Measurements from ENCODE around the gene SIPA1L3.
"Not testable (repeated sequence)": the region's sequence is repeated elsewhere in the genome, so short reads cannot be mapped to it uniquely, and the experiment has no call there.

Gene SIPA1L3

DNA sequence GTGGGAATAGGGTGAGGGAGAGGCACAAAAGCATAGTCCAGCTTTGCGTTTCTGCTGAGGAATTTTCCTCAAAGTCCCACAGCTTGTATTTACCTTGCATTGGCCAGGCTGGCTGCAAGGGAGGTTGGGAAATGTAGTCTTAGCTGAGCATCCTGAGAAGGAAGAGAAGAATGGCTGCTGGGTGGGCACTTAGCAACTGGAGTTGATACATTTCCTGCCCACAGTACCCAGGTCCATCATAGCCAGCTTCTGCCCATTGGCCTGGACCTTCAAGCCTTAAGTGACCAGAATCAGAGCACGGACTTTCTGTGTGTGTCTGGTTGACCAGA lies 112.4 kb downstream of the SIPA1L3 start:
- DNase-seq (ENCODE audit: low read depth in 2 of 2), result no peak

DNA sequence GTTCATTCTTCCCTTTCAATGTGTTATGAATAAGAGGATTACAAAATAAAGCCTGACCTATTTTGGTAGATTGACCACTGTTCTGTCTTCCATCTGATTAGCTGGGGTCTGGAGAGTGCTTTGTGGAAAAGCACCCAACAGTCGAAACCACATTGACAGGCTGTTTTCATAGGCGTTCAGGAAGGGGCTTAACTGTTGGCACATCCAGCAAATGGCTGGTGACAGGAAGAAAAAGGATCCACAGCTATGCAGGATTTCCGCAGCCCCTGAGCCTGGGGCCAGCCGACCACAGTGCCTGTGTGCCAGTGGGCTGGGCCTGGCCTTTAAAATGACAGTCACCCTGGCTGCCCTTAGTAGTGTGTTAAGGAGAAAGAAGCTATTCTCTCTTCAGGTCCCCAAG lies 113.3 kb downstream of the SIPA1L3 start:
- DNase-seq (ENCODE audit: low read depth in 2 of 2), result no peak

DNA sequence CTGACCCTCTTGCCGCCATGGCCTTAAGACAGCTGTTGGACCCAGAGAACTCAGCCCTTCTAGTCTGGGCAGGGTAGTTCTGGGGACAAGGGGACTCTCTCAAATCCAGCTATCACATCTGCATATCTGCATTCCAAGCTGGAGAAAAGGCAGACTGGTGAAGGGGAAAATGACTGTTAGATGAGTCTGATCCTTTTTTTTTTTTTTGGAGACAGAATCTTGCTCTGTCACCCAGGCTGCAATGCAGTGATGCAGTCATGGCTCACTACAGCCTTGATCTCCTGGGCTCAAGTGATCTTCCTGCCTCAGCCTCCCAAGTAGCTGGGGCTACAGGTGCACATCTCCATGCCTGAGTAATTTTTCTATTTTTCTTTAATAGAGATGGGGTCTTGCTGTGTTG lies 114.3 kb downstream of the SIPA1L3 start:
- DNase-seq (ENCODE audit: low read depth in 2 of 2), result no peak

DNA sequence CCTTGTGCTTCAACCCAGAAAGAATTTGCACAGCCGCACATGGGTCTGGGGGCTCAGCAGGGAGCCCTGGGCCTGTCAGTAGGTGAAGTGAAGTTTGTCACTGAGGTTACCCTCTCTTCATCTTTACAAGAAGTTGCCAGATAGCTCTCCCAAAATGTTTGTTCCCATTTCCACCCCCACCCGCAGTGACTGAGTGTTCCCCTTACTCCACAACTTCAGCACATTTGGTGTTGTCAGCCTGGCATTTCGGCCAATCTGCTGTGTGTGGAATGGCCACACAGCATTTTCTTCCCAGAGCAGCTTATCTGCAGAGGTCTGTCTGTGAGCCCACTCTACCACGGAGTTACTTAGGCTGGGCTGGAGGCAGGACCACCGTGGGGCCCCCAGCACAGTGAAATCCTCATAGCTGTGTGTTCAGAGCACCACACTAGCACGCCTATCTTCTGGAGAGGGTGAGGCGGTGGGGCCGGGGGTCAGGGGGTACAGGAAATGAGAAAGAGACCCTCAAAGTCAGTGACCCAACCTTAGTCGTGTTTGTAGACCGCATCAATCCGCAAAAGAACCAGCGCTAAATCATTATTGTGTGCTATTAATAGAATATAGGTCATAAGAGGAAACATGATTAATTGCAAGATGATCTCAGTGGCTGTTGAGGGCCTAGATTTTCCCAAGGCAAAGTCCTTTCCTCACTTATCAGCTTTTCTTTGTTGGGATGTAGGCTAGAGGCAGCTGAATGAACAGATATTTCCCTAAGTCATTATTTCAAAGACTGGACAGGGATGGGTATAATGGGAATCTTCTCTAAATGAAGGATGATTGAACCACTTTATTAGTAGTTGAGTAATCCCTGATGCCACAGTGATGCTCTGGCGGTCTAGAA lies 116.0 kb downstream of the SIPA1L3 start:
- DNase-seq (ENCODE audit: low read depth in 2 of 2), result no peak

DNA sequence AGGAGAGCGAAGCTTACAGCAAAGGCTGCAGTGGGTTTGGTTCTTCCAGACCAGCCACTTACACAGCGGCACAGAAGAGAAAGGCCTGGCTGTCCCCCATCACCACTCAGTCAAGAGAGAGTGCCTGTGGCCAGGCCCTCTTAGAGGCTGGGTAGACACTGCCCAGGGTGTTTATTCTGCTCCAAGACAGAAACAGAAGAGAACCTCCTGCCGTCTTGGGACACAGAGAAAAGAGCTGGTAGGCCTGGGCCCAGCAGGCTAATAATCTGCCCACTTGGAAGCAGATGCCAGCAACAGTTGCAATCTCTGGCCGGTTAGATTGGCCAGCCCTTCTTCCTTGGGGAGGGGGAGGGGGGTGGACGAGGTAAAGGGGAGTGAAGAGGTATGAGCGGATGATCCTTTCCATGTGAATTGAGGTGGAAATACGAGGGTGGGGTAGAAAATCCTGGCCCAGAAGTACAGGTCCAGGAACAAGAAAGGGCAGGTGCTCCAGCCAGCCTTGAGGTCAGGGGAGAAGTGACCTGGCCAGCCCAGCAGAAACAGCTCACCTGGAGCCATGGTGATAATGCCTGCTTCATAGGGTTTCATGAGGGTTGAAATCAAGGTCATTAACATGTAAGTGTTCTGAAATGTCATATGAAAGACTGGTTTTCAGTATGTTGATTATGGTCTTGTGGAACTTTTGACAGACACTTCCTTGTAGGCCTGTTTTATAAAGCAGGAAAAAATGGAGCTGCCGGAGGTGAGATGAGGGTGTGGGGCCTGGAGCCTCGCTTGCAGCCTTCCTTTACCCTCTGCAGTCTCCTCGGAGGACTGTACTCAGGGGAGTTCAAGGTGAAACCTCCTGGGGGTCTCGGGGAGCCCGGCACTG lies 116.9 kb downstream of the SIPA1L3 start:
- DNase-seq (ENCODE audit: low read depth in 2 of 2), result no peak

DNA sequence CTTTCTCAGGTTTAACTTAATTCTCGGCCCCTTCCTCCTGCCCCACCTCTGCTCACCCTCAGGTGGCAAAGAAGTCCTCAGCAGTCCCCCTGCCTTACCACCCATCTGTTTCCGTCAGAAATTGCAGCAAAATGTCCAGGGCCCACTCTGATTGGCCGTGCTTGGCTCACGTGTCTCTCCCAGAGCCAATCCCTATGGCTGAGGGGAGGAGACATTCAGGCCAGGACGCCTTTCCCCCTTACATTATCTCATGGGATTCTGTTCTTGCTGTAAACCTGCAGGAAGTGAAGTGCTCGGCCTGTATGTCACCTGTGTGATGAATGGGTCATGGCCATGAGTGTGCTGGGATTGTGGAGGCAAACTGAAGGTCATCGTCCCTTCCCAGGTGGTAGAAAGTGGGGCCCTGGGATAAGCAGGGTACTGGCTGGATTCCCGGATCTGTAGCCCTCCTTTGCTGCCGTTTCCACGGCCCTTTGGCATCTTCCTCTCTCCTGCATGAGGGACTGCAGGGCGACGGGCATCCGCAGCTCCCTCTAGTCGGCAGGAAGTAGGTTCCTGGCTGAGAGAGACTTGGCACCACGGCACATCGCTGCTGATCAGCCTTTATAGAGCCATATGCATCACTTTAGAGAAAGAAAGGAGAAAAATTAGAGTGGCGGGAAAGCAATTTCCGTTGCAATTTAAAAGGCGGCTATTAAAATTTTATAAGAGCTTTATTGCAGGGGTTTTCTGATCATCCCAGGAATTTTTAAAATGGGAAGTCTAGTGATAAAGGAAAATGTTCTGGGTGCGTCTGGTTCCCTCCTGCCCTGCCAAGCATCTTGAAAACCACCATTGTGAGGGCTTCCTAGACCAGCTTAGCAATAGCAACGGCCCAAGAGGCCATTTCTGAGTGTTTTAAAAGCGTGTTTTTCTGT lies 118.2 kb downstream of the SIPA1L3 start:
- DNase-seq (ENCODE audit: low read depth in 2 of 2), result no peak

DNA sequence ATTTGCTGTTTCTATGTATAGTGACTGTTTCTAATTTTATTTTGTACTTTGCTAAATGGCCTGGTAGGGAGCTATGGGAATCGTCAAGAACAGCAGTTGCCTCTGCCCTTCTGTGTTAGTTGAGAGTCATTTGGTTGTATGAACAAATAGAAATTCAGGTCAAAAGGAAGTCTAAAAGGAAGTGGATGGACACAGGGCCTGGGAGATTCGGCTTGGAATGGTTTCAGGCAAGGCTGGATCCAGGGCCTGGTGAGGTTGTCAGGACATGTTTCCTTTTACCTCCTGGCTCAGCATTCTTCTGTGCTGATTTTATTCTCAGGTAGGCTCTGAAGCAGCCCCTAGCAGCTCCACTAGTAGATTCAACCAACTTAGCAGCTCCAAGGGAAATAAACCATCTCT lies 118.9 kb downstream of the SIPA1L3 start:
- DNase-seq (ENCODE audit: low read depth in 2 of 2), result no peak

DNA sequence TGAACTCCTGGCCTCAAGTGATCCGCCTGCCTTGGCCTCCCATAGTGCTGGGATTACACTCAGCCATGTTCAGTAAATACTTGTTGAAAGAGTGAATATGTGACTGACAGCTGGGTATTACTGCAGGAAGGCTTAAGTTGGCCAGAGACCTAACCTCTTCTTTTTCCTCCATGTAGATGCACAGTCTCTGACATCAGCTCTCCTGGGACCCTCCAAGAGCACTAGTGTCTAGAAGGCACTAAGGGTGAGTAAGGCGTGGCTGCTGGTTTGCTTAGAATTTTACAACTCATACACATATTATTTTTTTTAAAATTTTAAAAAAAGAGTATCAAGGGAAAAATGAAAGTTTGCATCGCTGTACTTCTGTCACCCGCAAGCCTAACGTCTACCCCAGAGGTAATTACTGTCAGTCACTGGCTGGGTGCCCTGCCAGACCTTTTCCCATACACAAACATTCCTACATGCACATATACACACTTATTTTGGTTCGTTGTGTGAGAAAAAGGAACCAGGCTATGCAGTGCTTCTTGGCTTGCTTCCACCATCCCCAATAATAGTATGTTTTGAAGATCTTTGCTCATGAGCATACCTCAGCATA lies 122.0 kb downstream of the SIPA1L3 start:
- DNase-seq (ENCODE audit: low read depth in 2 of 2), result no peak

DNA sequence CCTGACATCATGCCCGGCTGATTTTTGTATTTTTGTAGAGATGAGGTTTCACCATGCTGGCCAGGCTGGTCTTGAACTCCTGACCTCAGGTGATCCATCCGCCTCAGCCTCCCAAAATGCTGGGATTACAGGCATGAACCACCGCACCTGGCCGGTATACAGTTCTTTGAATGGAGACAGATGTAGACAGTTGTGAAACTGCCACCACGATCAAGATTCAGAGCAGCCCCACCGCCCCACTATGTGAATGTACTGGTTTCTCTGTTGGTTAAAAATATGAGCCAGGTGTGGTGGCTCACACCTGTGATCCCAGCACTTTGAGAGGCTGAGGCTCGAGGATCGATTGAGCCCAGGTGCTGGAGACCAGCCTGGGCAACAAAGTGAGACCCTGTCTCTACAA lies 123.0 kb downstream of the SIPA1L3 start:
- not testable (repeated sequence) for DNase-seq (ENCODE audit: low read depth in 2 of 2)

DNA sequence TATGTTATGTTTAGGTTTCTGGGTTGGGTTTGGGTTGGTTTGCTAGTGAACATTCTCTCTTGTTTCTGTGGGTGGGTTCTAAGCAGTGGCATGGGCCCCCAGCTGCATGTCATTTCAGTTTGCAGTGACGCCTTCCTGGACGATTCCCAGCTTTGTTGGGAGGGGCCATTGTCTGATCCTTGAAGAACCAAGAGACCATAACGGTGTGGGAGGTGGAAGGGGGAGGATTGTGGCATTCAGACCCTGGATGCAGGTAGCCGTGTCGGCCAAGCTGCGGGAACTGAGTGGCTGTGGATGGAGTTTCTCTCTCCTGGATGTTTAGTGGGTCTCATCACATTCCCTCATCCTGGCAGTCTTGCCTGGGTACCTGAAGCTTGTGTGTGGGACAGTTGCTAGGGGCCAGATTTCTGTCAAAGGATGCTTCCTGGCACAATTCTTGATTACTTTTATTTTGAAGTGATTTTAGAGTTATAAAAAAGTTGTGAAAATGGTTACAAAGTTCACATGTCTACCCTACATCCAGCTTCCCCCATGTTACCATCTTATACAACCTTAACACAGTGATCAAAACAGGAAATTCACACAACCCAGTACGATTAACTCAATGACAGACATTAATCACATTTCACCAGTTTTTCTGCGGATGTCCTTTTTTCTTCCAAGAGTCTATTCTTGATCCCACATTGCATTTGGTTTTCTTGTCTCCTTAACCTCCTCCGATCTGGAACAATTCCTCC lies 123.8 kb downstream of the SIPA1L3 start:
- no peak for DNase-seq (ENCODE audit: low read depth in 2 of 2)

DNA sequence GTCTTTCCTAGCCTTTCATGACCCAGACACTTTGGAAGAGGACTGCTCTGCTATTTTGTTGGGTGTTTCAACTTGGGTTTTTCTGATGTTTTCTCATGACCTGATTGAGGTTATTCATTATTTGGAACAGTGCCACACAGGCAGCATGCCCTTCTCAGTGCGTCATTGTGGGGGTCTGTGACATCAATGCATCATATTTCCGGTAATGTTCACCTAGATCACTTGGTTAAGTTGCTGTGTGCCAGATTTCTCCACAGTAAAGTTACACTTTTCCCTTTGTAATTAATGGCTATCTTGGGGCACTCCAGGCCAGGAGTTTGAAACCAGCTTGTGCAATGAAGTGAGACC lies 124.4 kb downstream of the SIPA1L3 start:
- DNase-seq (ENCODE audit: low read depth in 2 of 2), result no peak

DNA sequence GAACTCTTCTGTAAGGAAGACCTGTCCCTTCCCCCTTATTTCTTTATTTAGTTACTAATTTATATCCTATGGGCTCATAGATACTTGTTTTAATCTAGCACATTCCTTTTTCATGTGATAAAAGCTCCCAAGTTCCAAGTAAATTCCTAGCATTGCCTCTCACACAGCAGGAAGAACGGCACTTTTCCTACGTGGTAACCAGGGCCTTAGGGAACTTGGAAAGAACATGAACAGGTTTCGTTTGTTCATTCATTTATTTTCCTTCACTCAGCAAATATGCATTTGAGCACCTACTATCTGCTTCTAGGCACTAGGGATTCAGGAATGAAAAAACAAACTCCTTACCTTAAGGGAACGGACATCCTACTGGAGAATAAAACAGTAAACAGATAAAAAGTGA lies 125.1 kb downstream of the SIPA1L3 start:
- DNase-seq (ENCODE audit: low read depth in 2 of 2), result no peak

DNA sequence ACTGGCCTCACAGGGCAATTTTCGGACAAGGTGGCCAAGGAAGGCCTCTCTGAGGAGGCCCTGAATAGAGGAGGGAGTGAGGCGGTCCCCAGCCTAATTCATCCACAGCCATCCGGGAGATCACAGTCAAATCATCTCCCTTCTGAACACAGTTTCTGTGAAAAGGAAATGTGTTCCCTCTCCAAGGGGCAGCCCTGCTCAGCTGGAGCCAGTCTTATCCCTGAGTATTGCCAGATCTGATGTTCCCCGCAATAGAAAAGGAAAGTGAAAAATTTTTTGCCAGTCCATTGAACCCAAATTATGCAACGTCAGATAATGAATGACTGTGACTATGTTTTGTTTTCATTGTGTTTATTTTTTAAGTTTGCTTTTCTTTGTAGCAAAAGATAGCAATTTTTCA lies 125.9 kb downstream of the SIPA1L3 start:
- DNase-seq (ENCODE audit: low read depth in 2 of 2), result no peak

DNA sequence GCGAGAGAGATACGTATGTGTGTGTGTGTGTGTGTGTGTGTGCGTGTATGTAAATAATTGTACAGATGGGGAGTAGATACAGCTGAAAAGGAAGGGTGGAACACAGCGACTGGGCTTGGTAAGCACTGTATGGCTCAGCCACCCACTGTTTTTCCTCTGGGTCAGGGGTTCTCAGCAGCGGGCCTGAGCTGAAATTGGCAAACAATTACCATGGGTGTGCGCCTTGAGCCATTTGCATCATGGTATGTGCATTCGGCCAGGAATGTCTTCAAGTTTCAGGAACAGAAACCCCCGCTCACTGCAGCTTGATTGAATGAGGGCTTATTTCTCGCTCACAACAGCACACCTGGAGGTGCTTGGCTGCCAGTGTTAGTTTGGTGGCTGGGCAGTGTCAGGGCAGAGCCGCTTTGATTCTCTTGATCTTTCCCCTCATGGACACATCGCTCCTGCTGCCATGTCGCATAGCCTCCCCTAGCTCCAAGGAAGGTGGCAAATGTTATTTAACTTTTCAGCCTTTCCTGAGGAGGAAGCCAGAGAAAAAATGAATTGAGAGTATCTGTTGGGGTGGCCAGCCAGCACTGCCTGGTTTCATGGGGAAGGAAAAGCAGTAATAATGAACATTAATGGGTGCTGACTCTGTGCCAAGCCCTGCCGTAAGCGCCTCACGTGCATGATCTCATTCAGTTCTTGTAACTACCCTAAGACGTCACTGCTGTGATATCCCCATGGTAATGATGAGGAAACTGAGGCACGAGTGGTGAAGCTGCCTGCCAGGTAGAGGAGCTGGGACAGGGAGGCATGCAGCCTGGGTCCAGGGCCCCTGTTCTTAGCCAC lies 126.9 kb downstream of the SIPA1L3 start:
- DNase-seq (ENCODE audit: low read depth in 2 of 2), result no peak

DNA sequence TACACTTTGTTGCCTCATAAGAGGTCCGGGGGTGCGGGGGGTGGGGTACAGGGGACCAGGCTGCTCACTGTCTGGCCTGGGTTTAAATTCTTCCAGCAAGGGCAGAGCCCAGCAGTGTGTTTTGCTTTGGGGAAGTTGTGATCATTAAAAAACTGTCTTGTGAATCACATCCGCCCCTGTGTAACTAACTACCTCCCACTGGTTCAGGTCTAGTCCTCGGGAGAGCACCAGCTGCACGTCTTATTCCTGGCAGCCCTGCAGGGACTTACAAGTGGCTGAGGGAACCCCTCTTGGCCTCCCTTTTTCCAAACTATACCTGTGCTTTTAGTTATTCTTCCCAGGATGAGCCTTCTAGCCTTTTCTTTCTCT lies 127.5 kb downstream of the SIPA1L3 start:
- DNase-seq (ENCODE audit: low read depth in 2 of 2), result no peak

DNA sequence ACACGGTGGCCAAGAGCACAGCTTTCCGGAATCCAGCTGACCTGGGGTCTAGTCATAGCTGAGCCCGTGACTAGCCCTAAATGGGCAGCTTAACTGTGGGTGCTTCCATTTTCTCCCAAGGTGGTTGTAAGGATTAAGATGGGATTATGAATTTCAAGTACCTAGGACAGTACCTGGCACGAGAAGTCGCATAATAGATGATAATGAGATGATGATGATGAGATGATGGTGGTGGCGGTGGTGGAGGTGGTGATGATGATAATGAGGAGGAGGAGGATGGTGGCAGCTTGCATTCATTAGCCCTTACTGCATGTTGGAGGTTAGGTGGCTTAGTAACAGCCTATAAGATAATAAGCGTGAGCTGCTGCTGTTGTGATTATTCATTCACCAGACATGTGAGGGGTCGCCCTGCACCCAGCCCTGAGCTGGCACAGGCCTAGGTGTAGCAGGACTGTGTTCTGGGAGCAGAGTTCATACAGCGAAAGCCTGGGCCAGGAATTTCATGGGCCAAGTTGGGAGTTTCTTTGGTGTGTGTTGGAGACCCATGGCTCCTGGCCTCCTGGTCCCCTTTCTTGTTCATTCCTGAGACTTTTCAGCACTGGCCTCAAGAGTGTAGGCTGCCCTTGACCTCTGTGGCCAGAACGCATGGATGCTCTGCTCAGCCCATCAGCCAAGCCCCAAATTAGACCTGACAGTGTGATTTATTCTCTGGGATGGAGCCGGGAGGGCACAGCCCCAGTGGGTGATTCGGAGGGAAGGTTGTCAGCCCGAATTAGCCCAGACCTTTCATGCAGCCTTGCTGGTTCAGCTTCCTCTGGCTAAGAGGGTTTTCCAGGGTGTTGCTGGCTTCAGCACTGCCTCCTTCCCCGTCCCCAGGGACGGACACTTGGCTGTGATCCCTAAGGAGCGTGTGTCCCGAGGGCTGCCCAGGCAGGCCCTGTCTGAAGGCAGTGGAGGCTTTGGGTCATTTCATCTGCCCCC lies 128.8 kb downstream of the SIPA1L3 start:
- DNase-seq (ENCODE audit: low read depth in 2 of 2), result no peak

DNA sequence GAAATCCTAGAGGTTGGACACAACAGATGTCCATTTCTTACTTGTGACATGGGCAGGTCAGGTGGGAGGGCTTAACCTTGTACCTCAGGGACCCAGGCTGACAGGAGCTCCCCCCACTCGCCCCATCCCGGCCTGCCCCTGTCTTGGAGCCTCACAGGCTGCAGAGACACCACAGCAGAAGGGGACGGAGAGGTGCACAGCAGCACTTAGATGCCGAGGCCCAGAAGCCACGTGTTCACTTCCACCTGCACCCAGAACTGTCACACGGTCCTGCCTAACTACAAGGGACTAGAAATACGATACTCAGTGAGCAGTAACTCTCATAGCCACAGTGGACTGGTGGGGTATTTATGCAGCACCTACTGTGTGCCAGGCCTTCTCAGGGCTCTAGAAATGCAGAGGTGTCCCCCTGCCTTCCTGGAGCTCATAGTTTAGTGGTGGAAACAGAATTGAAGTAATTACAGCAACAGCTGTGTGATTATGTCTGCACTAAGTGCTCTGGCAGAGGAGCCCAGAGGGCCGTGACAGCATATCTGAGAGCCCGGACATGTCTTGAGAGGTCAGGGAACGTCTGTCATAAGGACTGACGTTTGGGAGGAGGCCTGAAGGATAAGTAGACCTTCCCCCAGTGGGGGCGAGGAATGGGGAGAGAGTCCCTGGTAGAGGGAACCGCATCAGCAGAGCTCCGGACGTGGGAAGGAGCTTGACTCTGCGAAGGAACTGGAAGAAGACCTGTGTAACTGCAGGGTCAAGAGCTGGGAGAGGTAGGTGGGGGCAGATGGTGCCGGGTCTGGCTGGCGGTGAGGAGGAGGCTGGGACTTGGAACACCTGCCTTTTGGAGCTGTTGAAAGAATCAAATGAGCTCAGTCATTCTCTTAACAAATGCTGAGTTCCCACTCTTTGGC lies 130.0 kb downstream of the SIPA1L3 start:
- DNase-seq (ENCODE audit: low read depth in 2 of 2), result no peak

DNA sequence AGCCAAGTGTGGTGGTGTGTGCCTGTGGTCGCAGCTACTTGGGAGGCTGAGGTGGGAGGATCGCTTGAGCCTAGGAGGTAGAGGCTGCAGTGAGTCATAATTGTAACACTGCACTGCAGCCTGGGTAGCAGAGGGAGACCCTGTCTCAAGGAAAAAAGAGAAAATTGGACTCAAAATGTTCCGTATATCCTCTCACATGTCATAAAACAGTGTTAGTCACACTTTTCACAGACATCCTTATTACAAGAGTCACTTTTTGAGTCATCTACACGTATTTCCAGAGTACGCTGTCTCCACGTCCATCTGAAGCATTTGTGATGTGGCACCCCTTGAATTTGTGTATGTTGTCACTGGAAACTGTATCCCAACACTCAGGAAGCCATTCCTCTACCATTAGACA lies 133.0 kb downstream of the SIPA1L3 start:
- DNase-seq (ENCODE audit: low read depth in 2 of 2), result no peak
